ENCODE results near the gene NEK7.

DNA sequence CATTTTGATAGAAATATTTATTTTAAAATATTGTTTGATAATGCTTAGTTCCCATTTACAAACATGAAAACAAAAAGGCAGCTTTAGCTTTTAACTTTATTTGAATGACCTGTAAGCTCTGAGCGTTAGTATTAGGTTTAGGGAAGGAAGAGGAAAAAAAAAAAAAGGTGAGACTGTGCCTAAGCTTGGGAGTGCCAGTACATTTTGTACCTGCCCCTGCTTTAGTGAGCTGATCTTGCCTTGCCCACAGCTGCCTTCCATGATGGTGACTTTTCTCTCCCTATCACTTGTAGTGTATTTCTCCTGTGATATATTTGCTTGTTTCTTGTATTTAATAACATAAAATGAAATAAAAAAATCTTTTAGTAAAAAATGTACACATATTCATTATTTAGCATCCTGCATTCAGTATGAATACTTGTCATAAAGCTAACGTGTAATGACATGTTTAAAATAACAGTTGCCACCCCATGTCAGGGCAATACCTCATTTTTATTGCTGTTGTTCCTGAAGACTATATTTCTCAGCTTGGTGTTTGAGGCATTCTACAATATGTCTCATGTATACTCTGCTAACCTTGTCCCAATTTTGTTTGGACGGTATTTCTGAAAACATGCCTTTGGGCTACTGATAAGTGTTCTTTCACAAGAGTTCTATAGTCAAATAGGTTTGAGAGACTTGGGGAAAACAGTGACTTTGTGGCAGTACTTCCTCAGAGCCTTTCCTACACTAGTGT, 76.3 kb downstream of the NEK7 start:
- TF ChIP-seq, protein P1, sequence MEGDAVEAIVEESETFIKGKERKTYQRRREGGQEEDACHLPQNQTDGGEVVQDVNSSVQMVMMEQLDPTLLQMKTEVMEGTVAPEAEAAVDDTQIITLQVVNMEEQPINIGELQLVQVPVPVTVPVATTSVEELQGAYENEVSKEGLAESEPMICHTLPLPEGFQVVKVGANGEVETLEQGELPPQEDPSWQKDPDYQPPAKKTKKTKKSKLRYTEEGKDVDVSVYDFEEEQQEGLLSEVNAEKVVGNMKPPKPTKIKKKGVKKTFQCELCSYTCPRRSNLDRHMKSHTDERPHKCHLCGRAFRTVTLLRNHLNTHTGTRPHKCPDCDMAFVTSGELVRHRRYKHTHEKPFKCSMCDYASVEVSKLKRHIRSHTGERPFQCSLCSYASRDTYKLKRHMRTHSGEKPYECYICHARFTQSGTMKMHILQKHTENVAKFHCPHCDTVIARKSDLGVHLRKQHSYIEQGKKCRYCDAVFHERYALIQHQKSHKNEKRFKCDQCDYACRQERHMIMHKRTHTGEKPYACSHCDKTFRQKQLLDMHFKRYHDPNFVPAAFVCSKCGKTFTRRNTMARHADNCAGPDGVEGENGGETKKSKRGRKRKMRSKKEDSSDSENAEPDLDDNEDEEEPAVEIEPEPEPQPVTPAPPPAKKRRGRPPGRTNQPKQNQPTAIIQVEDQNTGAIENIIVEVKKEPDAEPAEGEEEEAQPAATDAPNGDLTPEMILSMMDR (IDR thresholded peaks at IDR 0.05; ENCODE audit: low read depth, low read length), result no peak
- no peak for TF ChIP-seq EZH2phosphoT487 (IDR thresholded peaks at IDR 0.05; ENCODE audit: low read depth)

All from OCI-LY3 (cell line).